ENCODE data around the gene ALAS2. TPM values are rescaled to one million over a fixed set of nuclear protein-coding genes. Genes with fewer than 3 reads are reported as not detected.
A peak's percentile ranks its signal among the peaks of the same experiment; 100 is the strongest.
"Not testable (repeated sequence)": the region's sequence is repeated elsewhere in the genome, so short reads cannot be mapped to it uniquely, and the experiment has no call there.

Gene ALAS2
- total RNA-seq, 2 experiments from 2014 or later = not detected

DNA sequence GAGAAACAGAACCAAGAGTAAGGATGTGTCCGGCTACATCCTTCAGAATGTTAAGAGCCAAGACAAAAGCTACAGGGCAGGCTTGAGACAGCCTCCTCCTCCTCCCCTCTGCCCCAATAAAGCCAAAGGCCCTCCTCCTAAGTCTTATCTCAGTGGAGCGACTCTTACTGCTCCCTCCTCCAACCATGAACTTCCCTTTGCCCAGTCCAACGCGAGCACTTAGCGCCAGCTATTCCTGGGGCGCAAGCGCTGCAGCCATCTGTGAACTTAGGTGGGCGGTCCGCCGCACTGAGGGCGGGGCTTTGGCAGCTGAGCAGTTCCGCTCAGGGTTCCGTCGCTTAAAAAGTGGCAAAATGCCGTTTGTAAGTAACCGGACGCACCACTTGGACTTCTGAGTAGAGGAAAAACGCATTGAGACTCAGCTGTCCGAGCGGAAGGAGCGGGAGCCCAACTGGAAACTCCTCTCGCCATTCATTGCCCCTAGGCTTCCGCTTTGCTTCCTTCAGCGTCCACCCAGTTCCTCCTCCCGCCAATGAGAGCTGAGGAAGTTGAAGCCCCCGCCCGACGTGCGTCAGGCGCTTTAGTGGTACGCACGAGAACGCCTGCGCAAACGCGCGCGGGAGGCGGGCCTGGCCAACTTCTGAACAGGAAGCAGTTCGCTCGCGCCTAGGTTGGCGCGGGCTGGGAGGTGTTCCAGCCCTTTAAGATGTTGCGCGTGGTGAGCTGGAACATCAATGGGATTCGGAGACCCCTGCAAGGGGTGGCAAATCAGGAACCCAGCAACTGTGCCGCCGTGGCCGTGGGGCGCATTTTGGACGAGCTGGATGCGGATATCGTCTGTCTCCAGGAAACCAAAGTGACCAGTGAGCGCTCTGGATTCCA, 30.8 kb downstream of the ALAS2 start, which contains the start of gene APEX2:
Gene APEX2 (plus strand): TSS at position 647 of the 882 bp plus-strand sequence. CDS start 60 bp downstream, at position 707.
- DNase-seq (peak; percentile 91), ATAC-seq (peak; percentile 95)
- Mint-ChIP-seq H3K4me3 (peak within 1 kb of the TSS; percentile 88), H3K27ac (peak within 1 kb of the TSS; percentile 93), H3K9me3 (ENCODE audit: insufficient read depth) (no peaks in the 10 kb centered on the region), H3K4me1 (ENCODE audit: low read depth) (peaks cover 30% of the 10 kb centered on the region), H3K36me3 (ENCODE audit: low read depth) (peaks cover 26% of the 10 kb centered on the region), H3K27me3 (ENCODE audit: low read depth) (no peaks in the 10 kb centered on the region)
- POLR2A ChIA-PET = interaction anchor here (0.6 to 2.4 kb wide), 14 partner anchors 9 to 1285 kb away, joined by 3 to 12 read pairs (median 4); partner anchors contain the start of genes MAGED2, MAGEH1, PHF8 and TSR2
- CTCF ChIA-PET = interaction anchor here (0.8 to 2.5 kb wide), 9 partner anchors 10 to 819 kb away, joined by 3 to 16 read pairs (median 3); partner anchors contain the start of genes MAGEH1 and RRAGB

DNA sequence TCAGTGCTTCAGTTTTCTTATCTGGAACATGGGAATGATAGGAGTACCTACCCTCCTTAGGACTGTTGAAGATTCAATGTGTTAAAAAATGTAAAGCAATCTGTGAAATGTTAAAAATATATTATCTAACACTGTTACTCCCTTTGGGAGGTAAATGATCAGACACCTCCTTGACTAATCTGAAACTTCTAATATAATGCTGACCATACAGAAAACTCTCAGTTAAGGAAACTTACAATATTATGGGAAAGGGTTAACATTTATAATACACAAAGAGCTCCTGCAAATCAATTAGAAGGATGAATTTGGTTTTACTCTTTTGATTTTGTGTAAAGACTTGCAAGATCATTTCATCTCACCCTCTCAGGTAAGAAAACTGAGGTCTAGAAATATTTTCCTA, 35.2 kb downstream of the ALAS2 start:
- POLR2A ChIA-PET = no interaction called here

DNA sequence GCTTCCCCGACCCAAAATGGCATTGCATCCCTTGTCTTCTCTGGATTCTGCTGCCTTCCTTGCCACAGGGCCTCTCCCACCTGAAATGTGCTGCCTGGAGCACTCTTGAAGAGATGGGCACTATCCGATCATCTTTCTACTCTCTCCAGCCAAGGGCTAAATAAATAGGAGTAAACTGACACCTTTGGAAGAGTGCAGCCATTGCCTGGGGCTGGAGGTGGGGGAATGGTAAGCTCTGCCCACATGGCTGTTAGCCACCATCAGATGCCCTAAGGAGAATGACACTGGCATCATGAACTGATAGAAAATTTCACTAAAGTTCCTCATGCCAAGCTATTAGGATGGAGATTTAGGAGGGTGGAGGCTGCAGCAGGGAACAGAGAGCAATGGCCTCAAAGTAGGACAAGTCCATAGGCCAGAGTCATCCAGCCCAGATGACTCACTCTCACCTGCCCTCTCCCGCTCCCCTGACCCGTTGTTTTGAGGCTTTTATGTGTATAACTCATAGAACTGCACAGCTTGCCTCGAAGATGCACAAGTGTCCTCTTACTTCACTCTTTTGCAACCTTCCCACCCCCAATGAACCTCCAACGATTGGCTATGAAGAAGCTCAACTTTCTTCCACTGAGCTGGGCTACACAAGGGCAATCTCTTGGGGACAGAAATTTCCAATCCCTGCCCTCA, 36.0 kb downstream of the ALAS2 start:
- no peaks in the 10 kb centered on the region for H3K27me3 Mint-ChIP-seq (ENCODE audit: low read depth)
- H3K4me3 Mint-ChIP-seq = no peak overlapping the region
- no peaks in the 10 kb centered on the region for H3K9me3 Mint-ChIP-seq (ENCODE audit: insufficient read depth)
- ATAC-seq = no peak
- H3K4me1 Mint-ChIP-seq (ENCODE audit: low read depth) = peaks cover 6% of the 10 kb centered on the region
- H3K27ac Mint-ChIP-seq = no peak overlapping the region
- no peak for DNase-seq
- CTCF ChIA-PET = no interaction called here
- POLR2A ChIA-PET = no interaction called here
- no peaks in the 10 kb centered on the region for H3K36me3 Mint-ChIP-seq (ENCODE audit: low read depth)

More for the DNA sequence above, 35.2 kb downstream of the ALAS2 start:
- DNase-seq = no peak
- Mint-ChIP-seq H3K4me1 (ENCODE audit: low read depth) (peaks cover 6% of the 10 kb centered on the region), H3K27ac (no peak overlapping the region), H3K36me3 (ENCODE audit: low read depth) (no peaks in the 10 kb centered on the region), H3K4me3 (no peak overlapping the region), H3K27me3 (ENCODE audit: low read depth) (no peaks in the 10 kb centered on the region), H3K9me3 (ENCODE audit: insufficient read depth) (no peaks in the 10 kb centered on the region)
- CTCF ChIA-PET = interaction anchor here (1.3 kb wide), 1 partner anchor 62 kb away, joined by 4 read pairs; no protein-coding TSS in a partner anchor
- no peak for ATAC-seq

- ATAC-seq = no peak
- H3K36me3 Mint-ChIP-seq (ENCODE audit: low read depth) = no peaks in the 10 kb centered on the region
- ChIA-PET CTCF (no interaction called here), POLR2A (no interaction called here)
- H3K4me3 Mint-ChIP-seq = no peak within 1 kb of the TSS
- no peaks in the 10 kb centered on the region for H3K27me3 Mint-ChIP-seq (ENCODE audit: low read depth)
- no peak within 1 kb of the TSS for H3K27ac Mint-ChIP-seq
- DNase-seq = no peak
- H3K4me1 Mint-ChIP-seq (ENCODE audit: low read depth) = peaks cover 2% of the 10 kb centered on the region
- H3K9me3 Mint-ChIP-seq (ENCODE audit: insufficient read depth) = no peaks in the 10 kb centered on the region
Measured at GRCh38 chrX:54994099-54994498, 36.7 kb downstream of the ALAS2 start, which contains the start of gene PFKFB1. Gene PFKFB1, minus strand, starts transcription at chrX:54994188. Its CDS starts 181 bp downstream, at chrX:54994007.

DNA sequence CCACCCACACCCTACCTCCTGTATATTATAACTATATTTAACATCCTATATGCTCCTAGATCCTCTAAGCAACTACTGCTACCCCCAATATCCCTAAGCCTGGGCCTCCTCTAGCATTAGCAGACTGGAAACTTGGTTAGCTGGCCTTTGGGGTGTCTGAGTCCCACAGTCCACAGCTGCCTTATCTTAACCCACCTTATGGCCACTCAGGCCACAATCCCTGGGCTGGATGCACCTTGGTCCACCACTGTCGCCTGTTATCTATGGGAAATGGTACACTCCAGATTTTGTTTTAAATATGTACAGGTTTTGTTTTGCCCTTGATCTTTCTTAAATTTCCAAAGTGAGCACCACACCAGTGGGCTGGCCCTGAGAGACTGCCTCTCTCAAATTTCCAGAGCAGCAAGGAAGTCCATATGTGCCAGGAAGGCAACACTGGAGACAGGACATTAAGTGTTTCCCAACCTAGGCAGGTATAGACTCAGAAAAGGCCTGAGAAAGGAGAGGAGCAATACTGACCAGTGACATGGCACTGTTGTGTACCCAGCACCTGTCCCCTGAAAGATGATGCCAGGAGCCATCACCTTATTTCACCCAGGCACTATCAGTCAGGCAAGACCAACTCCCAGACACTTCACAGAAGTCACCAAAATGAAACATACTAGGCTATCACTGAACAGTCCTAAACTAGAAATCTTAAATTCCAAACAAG, 37.7 kb downstream of the ALAS2 start:
- Mint-ChIP-seq H3K27ac (no peak overlapping the region), H3K27me3 (ENCODE audit: low read depth) (no peaks in the 10 kb centered on the region), H3K4me1 (ENCODE audit: low read depth) (no peaks in the 10 kb centered on the region), H3K9me3 (ENCODE audit: insufficient read depth) (no peaks in the 10 kb centered on the region), H3K36me3 (ENCODE audit: low read depth) (no peaks in the 10 kb centered on the region), H3K4me3 (no peak overlapping the region)
- ChIA-PET CTCF (no interaction called here), POLR2A (no interaction called here)
- no peak for DNase-seq
- no peak for ATAC-seq

DNA sequence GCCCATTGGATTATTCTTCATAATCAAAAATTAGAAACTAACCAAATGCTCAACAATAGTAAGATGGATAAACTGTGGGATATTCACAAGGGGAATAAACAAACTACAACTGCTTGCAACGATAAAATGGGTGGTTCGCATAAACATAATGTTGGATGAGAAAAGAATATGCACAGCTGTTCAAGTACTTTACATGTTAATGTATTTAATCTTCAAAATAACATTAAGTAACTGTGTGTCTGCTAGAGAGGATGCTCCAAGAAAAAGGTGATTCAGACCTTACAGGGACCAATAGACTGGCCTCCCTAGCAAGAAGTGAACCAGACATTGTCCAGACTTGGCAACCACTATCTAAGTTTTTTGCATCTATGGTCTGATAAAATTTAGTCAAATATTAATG, 39.1 kb downstream of the ALAS2 start:
- Mint-ChIP-seq H3K4me1 (ENCODE audit: low read depth) (no peaks in the 10 kb centered on the region), H3K9me3 (ENCODE audit: insufficient read depth) (no peaks in the 10 kb centered on the region), H3K36me3 (ENCODE audit: low read depth) (no peaks in the 10 kb centered on the region), H3K4me3 (no peak overlapping the region), H3K27ac (no peak overlapping the region), H3K27me3 (ENCODE audit: low read depth) (no peaks in the 10 kb centered on the region)
- ATAC-seq (no peak), DNase-seq (no peak)
- ChIA-PET POLR2A (no interaction called here), CTCF (no interaction called here)

- POLR2A ChIA-PET; H3K36me3 Mint-ChIP-seq (ENCODE audit: low read depth); H3K27me3 Mint-ChIP-seq (ENCODE audit: low read depth); ATAC-seq; H3K4me1 Mint-ChIP-seq (ENCODE audit: low read depth); H3K4me3 Mint-ChIP-seq; CTCF ChIA-PET; H3K27ac Mint-ChIP-seq; DNase-seq; H3K9me3 Mint-ChIP-seq (ENCODE audit: insufficient read depth): not testable (repeated sequence)
Measured at GRCh38 chrX:54983306-54983705, 47.5 kb downstream of the ALAS2 start.

DNA sequence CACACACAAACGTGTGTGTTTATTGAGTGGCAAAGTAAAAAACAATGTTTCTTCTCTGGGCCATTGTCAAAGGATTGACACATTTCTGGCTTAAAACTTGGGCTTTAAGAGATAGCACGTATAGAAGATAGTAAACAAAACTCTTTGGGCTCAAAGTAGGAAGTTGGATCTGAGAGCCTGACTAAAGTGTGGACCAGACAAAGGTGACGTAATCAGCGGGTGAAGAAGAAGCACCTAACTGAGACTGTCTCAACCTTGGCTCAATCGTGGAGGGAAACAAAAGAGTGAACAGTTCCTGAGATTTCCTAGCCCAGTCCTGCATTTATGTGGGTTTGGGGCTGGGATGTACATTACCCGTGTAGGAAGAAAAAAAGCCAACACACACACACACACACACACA, 50.4 kb downstream of the ALAS2 start:
- no peaks in the 10 kb centered on the region for H3K27me3 Mint-ChIP-seq (ENCODE audit: low read depth)
- H3K36me3 Mint-ChIP-seq (ENCODE audit: low read depth) = no peaks in the 10 kb centered on the region
- ChIA-PET CTCF (no interaction called here), POLR2A (no interaction called here)
- H3K27ac Mint-ChIP-seq = no peak overlapping the region
- ATAC-seq = no peak
- H3K4me1 Mint-ChIP-seq (ENCODE audit: low read depth) = no peaks in the 10 kb centered on the region
- peaks cover 6% of the 10 kb centered on the region for H3K9me3 Mint-ChIP-seq (ENCODE audit: insufficient read depth)
- no peak for DNase-seq
- H3K4me3 Mint-ChIP-seq = no peak overlapping the region

DNA sequence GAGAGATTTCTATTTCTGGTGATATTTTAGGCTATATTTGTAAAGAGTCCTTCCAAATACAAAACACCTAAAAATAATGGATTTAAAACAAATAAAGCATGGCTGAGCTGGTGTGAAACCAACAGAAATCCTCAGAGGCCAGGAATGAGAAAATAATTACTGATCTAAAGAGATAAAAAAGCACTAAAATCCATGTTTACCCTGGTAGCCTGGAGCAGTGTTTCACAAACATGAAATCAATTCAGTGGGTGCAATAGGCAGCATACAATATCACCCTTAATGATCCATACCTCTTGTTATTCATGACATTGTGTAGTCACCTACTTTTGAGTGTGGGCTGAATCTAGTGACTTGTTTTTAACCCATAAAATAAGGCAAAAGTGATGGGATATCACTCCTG, 51.3 kb downstream of the ALAS2 start:
- POLR2A ChIA-PET = no interaction called here
- Mint-ChIP-seq H3K4me3 (no peak overlapping the region), H3K4me1 (ENCODE audit: low read depth) (no peaks in the 10 kb centered on the region), H3K27me3 (ENCODE audit: low read depth) (no peaks in the 10 kb centered on the region), H3K27ac (no peak overlapping the region), H3K9me3 (ENCODE audit: insufficient read depth) (peaks cover 6% of the 10 kb centered on the region), H3K36me3 (ENCODE audit: low read depth) (no peaks in the 10 kb centered on the region)
- DNase-seq (no peak), ATAC-seq (no peak)
- CTCF ChIA-PET = no interaction called here

GRCh38 chrX:54978448-54978847, 52.3 kb downstream of the ALAS2 start:
- H3K4me3 Mint-ChIP-seq = no peak overlapping the region
- ATAC-seq (no peak), DNase-seq (no peak)
- H3K36me3 Mint-ChIP-seq (ENCODE audit: low read depth) = no peaks in the 10 kb centered on the region
- H3K27me3 Mint-ChIP-seq (ENCODE audit: low read depth) = no peaks in the 10 kb centered on the region
- no peak overlapping the region for H3K27ac Mint-ChIP-seq
- no peaks in the 10 kb centered on the region for H3K9me3 Mint-ChIP-seq (ENCODE audit: insufficient read depth)
- CTCF ChIA-PET = no interaction called here
- H3K4me1 Mint-ChIP-seq (ENCODE audit: low read depth) = no peaks in the 10 kb centered on the region
- POLR2A ChIA-PET = no interaction called here

- ChIA-PET POLR2A (no interaction called here), CTCF (no interaction called here)
- no peaks in the 10 kb centered on the region for H3K27me3 Mint-ChIP-seq (ENCODE audit: low read depth)
- H3K4me3 Mint-ChIP-seq = no peak overlapping the region
- H3K4me1 Mint-ChIP-seq (ENCODE audit: low read depth) = no peaks in the 10 kb centered on the region
- no peak overlapping the region for H3K27ac Mint-ChIP-seq
- no peak for ATAC-seq
- H3K9me3 Mint-ChIP-seq (ENCODE audit: insufficient read depth) = no peaks in the 10 kb centered on the region
- H3K36me3 Mint-ChIP-seq (ENCODE audit: low read depth) = no peaks in the 10 kb centered on the region
- no peak for DNase-seq
Measured at GRCh38 chrX:54977387-54977786, 53.4 kb downstream of the ALAS2 start.

Measured in activated CD8-positive, alpha-beta T cell treated with anti-CD3 and anti-CD28 coated beads, Interleukin-2, amount 10 ng/mL, durations not matched to agents 7 days and 5 days (primary cell).